Glutamatergic neuron (in vitro differentiated cells): ENCODE results near the gene PSMB11. TPM values are rescaled to one million over a fixed set of nuclear protein-coding genes. Genes with fewer than 3 reads are reported as not detected.

Source experiments
- DNase-seq: peaks from one replicate; pipeline ENCODE4 v3.0.0; 2022
- H3K27ac Mint-ChIP-seq: one replicate; pipeline ENCODE4 v1.8.0; 2020; ENCODE audit warnings: mild to moderate bottlenecking, mixed read lengths, inconsistent platforms; ENCODE audit not compliant: unreplicated experiment
- H3K27me3 Mint-ChIP-seq: one replicate; pipeline ENCODE4 v1.8.0; 2020; ENCODE audit warnings: mild to moderate bottlenecking, moderate library complexity, mixed read lengths, inconsistent platforms; ENCODE audit not compliant: unreplicated experiment
- H3K36me3 Mint-ChIP-seq: one replicate; pipeline ENCODE4 v1.8.0; 2020; ENCODE audit warnings: mild to moderate bottlenecking, mixed read lengths, inconsistent platforms; ENCODE audit not compliant: unreplicated experiment
- H3K4me1 Mint-ChIP-seq: one replicate; pipeline ENCODE4 v1.8.0; 2020; ENCODE audit warnings: mild to moderate bottlenecking, low read depth, mixed read lengths, inconsistent platforms; ENCODE audit not compliant: unreplicated experiment
- H3K4me3 Mint-ChIP-seq: one replicate; pipeline ENCODE4 v1.8.0; 2020; ENCODE audit warnings: mild to moderate bottlenecking, mixed read lengths, inconsistent platforms; ENCODE audit not compliant: unreplicated experiment
- H3K9me3 Mint-ChIP-seq: one replicate; pipeline ENCODE4 v1.8.0; 2020; ENCODE audit warnings: mild to moderate bottlenecking, moderate library complexity, mixed read lengths, inconsistent platforms; ENCODE audit not compliant: unreplicated experiment
- total RNA-seq: library from RNA; stranded (reverse); fragmentation: NEBNext Ultra II Directional; extraction: Animal tissue kit (Norgen Biotek cat#: 25700); gene quantifications from one replicate; pipeline ENCODE4 v1.2.1, GENCODE V29; 2021; ENCODE audit not compliant: unreplicated experiment
- TF ChIP-seq, protein P1 (sequence below): fragments of 200-600 bp; sonication (generic); IDR thresholded peaks from one replicate; pipeline ENCODE4 v1.5.0; 2021; ENCODE audit not compliant: partially characterized antibody, unreplicated experiment

The PSMB11 gene
- total RNA-seq, 1 donor from 2014 or later = not detected

DNA sequence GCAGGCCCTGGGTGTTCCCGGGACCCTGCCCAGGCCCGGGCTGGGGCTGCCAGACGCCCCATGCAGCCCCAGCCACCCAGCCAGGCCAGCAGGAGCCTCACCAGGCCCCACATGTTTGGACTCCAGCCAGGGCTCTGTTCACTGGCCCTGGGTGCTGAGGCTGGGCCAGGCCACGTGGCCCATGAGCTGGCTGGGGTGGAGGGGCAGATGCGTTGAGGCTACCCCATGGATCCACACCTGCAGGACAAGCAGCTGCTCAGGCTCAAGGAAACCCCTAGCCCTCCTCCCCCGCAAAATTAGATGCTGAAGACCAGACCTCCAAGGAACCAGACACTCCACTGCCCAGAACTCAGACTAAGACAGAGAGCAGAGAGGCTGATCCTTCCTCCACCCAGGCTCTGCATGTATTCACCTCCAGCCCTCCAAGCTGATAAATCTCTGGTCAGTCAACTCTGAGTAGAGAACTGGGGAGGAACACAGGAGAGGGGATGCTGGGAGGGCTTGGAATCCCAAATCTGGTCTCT is 13.7 kb downstream of the PSMB11 start:
- TF ChIP-seq, protein P1, sequence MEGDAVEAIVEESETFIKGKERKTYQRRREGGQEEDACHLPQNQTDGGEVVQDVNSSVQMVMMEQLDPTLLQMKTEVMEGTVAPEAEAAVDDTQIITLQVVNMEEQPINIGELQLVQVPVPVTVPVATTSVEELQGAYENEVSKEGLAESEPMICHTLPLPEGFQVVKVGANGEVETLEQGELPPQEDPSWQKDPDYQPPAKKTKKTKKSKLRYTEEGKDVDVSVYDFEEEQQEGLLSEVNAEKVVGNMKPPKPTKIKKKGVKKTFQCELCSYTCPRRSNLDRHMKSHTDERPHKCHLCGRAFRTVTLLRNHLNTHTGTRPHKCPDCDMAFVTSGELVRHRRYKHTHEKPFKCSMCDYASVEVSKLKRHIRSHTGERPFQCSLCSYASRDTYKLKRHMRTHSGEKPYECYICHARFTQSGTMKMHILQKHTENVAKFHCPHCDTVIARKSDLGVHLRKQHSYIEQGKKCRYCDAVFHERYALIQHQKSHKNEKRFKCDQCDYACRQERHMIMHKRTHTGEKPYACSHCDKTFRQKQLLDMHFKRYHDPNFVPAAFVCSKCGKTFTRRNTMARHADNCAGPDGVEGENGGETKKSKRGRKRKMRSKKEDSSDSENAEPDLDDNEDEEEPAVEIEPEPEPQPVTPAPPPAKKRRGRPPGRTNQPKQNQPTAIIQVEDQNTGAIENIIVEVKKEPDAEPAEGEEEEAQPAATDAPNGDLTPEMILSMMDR = no peak
- Mint-ChIP-seq H3K36me3 (no peaks in the 10 kb centered on the region), H3K27me3 (peaks cover 16% of the 10 kb centered on the region), H3K4me1 (peaks cover 42% of the 10 kb centered on the region), H3K27ac (peak overlapping the region; percentile 88), H3K9me3 (peaks cover 11% of the 10 kb centered on the region), H3K4me3 (peak overlapping the region; percentile 94)
- no peak for DNase-seq

GRCh38 chr14:23056145-23056955 is 14.3 kb downstream of the PSMB11 start:
- peak; percentile 85 for DNase-seq
- Mint-ChIP-seq H3K4me1 (peaks cover 41% of the 10 kb centered on the region), H3K27ac (peak overlapping the region; percentile 88), H3K4me3 (peak overlapping the region; percentile 94), H3K36me3 (no peaks in the 10 kb centered on the region), H3K27me3 (peaks cover 17% of the 10 kb centered on the region), H3K9me3 (peaks cover 11% of the 10 kb centered on the region)
- TF ChIP-seq, protein P1 = peak; percentile 68

- Mint-ChIP-seq H3K4me1 (peaks cover 38% of the 10 kb centered on the region), H3K27ac (peak within 1 kb of the TSS; percentile 88), H3K4me3 (peak within 1 kb of the TSS; percentile 94), H3K9me3 (peaks cover 11% of the 10 kb centered on the region), H3K36me3 (no peaks in the 10 kb centered on the region), H3K27me3 (peaks cover 18% of the 10 kb centered on the region)
- TF ChIP-seq, protein P1 = no peak
- peak; percentile 86 for DNase-seq
Observed at GRCh38 chr14:23056956-23057756, 15.1 kb downstream of the PSMB11 start, which contains the start of gene CDH24. TSS of gene CDH24 (minus strand) at chr14:23057520. CDS start at chr14:23055733, 1,787 bp downstream.

DNA sequence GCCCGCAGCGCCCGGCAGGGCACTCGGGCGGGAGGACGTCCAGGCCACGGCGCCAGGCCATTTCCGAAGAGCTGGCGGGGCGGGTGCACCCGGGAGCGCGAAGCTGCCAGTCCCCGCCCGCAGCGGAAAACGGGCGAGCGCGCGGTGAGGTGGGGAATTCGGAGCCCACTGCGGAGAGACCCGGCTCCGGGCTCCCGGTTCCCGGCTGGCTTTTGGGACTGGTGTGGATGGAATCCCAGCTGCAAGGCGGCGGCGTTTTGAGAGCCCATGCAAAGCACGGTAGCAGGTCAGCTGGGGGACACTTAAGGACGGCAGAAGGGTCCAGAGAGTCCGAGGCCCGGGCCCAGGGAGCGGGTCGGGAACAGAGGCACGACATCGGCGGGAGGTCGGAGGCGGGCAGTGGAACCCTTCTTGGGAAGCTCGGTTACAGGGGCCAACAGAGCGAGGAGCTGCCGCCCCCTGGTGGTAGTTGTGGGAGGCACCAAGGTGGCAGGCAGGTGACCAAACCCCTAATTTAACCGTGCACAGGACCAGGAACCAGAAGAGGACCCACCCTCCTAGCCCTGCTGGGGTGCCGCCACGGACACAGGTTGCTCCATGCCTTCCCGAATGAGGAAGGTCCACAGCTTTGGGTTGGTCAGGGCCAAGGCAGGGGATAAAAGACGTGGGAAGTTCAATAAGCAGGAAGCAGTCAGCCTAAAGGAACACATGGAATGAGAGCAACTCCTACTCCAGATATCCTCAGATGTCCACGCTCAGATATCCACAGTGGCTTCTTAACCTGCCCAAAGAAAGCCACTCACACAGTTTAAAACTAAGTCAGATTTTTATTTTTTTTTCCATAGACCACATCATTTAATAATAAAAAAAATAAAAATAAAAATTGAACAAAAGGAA is 16.0 kb downstream of the PSMB11 start:
- peaks cover 20% of the 10 kb centered on the region for H3K27me3 Mint-ChIP-seq
- peaks cover 6% of the 10 kb centered on the region for H3K9me3 Mint-ChIP-seq
- peak overlapping the region; percentile 81 for H3K4me3 Mint-ChIP-seq
- peak; percentile 96 for DNase-seq
- H3K4me1 Mint-ChIP-seq = peaks cover 33% of the 10 kb centered on the region
- peak overlapping the region; percentile 77 for H3K27ac Mint-ChIP-seq
- TF ChIP-seq, protein P1 = peak; percentile 96
- no peaks in the 10 kb centered on the region for H3K36me3 Mint-ChIP-seq
